IPS-NIHi7 (cell line): ENCODE measurements around the gene ECI1.

ENCODE experiments used
- DNase-seq: peaks from one replicate; pipeline ENCODE4 v3.0.0; 2012; ENCODE audit warnings: mixed read lengths; ENCODE audit errors: extremely low spot score

Gene ECI1

GRCh38 chr16:2233046-2233775, 18.2 kb downstream of the ECI1 start:
- no peak for DNase-seq

GRCh38 chr16:2232094-2232990, 19.0 kb downstream of the ECI1 start:
- no peak for DNase-seq

- no peak for DNase-seq
Measured at GRCh38 chr16:2231016-2231931, 20.1 kb downstream of the ECI1 start.

- DNase-seq = no peak
Measured at GRCh38 chr16:2230376-2230775, 21.0 kb downstream of the ECI1 start.

GRCh38 chr16:2229632-2230250, 21.6 kb downstream of the ECI1 start:
- no peak for DNase-seq

GRCh38 chr16:2229091-2229490, 22.3 kb downstream of the ECI1 start:
- DNase-seq = no peak

- DNase-seq = no peak
Measured at GRCh38 chr16:2228161-2228824, 23.1 kb downstream of the ECI1 start.

- no peak for DNase-seq
Measured at GRCh38 chr16:2226918-2227317, 24.5 kb downstream of the ECI1 start.

GRCh38 chr16:2226245-2226793, 25.1 kb downstream of the ECI1 start:
- DNase-seq = no peak

- peak; percentile 57 for DNase-seq
Measured at GRCh38 chr16:2223942-2224486, 27.4 kb downstream of the ECI1 start.

GRCh38 chr16:2223221-2223941, 28.0 kb downstream of the ECI1 start, which contains the start of gene E4F1:
E4F1 (plus strand) TSS chr16:2223591; CDS start chr16:2223614, 23 bp downstream.
- DNase-seq = peak; percentile 99

- DNase-seq = no peak
Measured at GRCh38 chr16:2216330-2216729, 35.1 kb downstream of the ECI1 start.

- no peak for DNase-seq
Measured at GRCh38 chr16:2214719-2214968, 36.7 kb downstream of the ECI1 start, which contains the start of gene PGP. PGP (minus strand) TSS chr16:2214840; CDS start chr16:2214777, 63 bp downstream.

GRCh38 chr16:2213817-2214718, 37.3 kb downstream of the ECI1 start:
- no peak for DNase-seq

- DNase-seq = no peak
Measured at GRCh38 chr16:2212362-2213324, 38.7 kb downstream of the ECI1 start.

- DNase-seq = no peak
Measured at GRCh38 chr16:2211923-2212347, 39.5 kb downstream of the ECI1 start.
